Large intestine (tissue), 3 donors: ENCODE results near the gene PTPRN2. TPM values are rescaled to one million over a fixed set of nuclear protein-coding genes. Genes with fewer than 3 reads are reported as not detected.
"Not testable (repeated sequence)": the region's sequence is repeated elsewhere in the genome, so short reads cannot be mapped to it uniquely, and the experiment has no call there.

Source experiments
- DNase-seq, 2 donors: peaks; one replicate each; pipeline versions ENCODE4 v3.0.0 to v3.0.0-alpha.2; 2013
- H3K27ac ChIP-seq: one replicate; pipeline ENCODE4 v1.5.1; 2013; ENCODE audit warnings: low read length
- H3K27me3 ChIP-seq: 2 replicates; pipeline ENCODE4 v1.6.1; 2013; ENCODE audit warnings: low read length; ENCODE audit not compliant: control insufficient read depth, insufficient read depth
- H3K36me3 ChIP-seq: 2 replicates; pipeline ENCODE4 v1.6.1; 2013; ENCODE audit warnings: low read length; ENCODE audit not compliant: control insufficient read depth, insufficient read depth
- H3K4me1 ChIP-seq: one replicate; pipeline ENCODE4 v1.6.1; 2013; ENCODE audit warnings: low read length; ENCODE audit not compliant: control insufficient read depth, insufficient read depth
- H3K4me3 ChIP-seq: one replicate; pipeline ENCODE4 v1.5.1; 2013; ENCODE audit warnings: low read length
- H3K9me3 ChIP-seq: one replicate; pipeline ENCODE4 v1.6.1; 2013; ENCODE audit warnings: mild to moderate bottlenecking, low read depth, low read length, moderate library complexity; ENCODE audit not compliant: control insufficient read depth
- WGBS: methylation state at CpG from one replicate; pipeline ENCODE4 v1.1.5; 2013; ENCODE audit warnings: low lambda C conversion rate; ENCODE audit not compliant: insufficient coverage; 5-methylcytosine and 5-hydroxymethylcytosine counted together
- polyA plus RNA-seq: library from polyadenylated mRNA; unstranded; fragments of 120-200 nt; gene quantifications from one replicate; pipeline ENCODE4 v1.2.1, GENCODE V29; 2013

PTPRN2 gene
- polyA plus RNA-seq, 1 donor, result 13.4 TPM

- DNase-seq, H3K4me3 ChIP-seq, H3K4me1 ChIP-seq, H3K27me3 ChIP-seq, H3K9me3 ChIP-seq, H3K27ac ChIP-seq, H3K36me3 ChIP-seq: not testable (repeated sequence)
- no CpG with 5 or more reads among the region's 6 CpGs for WGBS
Measured at GRCh38 chr7:158033925-158034324, 553.7 kb downstream of the PTPRN2 start.

- Histone ChIP-seq H3K9me3 (no peaks in the 10 kb centered on the region), H3K4me1 (no peaks in the 10 kb centered on the region), H3K36me3 (no peaks in the 10 kb centered on the region), H3K27me3 (no peaks in the 10 kb centered on the region), H3K27ac (no peak overlapping the region), H3K4me3 (no peak overlapping the region)
- no CpG with 5 or more reads among the region's 8 CpGs for WGBS
- DNase-seq, result no peak
Measured at GRCh38 chr7:158033196-158033595, 554.4 kb downstream of the PTPRN2 start.

- no peaks in the 10 kb centered on the region for H3K36me3 ChIP-seq
Measured at GRCh38 chr7:158032561-158033115, 555.0 kb downstream of the PTPRN2 start.

GRCh38 chr7:158031867-158032308, 555.7 kb downstream of the PTPRN2 start:
- H3K4me1 ChIP-seq, result no peaks in the 10 kb centered on the region
- H3K27me3 ChIP-seq, result no peaks in the 10 kb centered on the region
- WGBS, result no CpG with 5 or more reads among the region's 13 CpGs
- H3K4me3 ChIP-seq, result no peak overlapping the region
- H3K9me3 ChIP-seq, result no peaks in the 10 kb centered on the region
- DNase-seq, result no peak
- no peaks in the 10 kb centered on the region for H3K36me3 ChIP-seq
- no peak overlapping the region for H3K27ac ChIP-seq

More at GRCh38 chr7:158032561-158033115, 555.0 kb downstream of the PTPRN2 start:
- H3K4me3 ChIP-seq, result no peak overlapping the region
- no peaks in the 10 kb centered on the region for H3K4me1 ChIP-seq
- H3K9me3 ChIP-seq, result no peaks in the 10 kb centered on the region
- no peak overlapping the region for H3K27ac ChIP-seq
- H3K27me3 ChIP-seq, result no peaks in the 10 kb centered on the region
- no CpG with 5 or more reads among the region's 11 CpGs for WGBS
- DNase-seq, result no peak

- DNase-seq, result no peak
- H3K4me1 ChIP-seq, result no peaks in the 10 kb centered on the region
- WGBS, result no CpG with 5 or more reads among the region's 11 CpGs
- H3K4me3 ChIP-seq, result no peak overlapping the region
- H3K27me3 ChIP-seq, result no peaks in the 10 kb centered on the region
- H3K27ac ChIP-seq, result no peak overlapping the region
- no peaks in the 10 kb centered on the region for H3K9me3 ChIP-seq
- H3K36me3 ChIP-seq, result no peaks in the 10 kb centered on the region
Measured at GRCh38 chr7:158030566-158030965, 557.1 kb downstream of the PTPRN2 start.

- Histone ChIP-seq H3K4me1 (no peaks in the 10 kb centered on the region), H3K4me3 (no peak overlapping the region), H3K27me3 (no peaks in the 10 kb centered on the region), H3K27ac (no peak overlapping the region), H3K36me3 (no peaks in the 10 kb centered on the region), H3K9me3 (no peaks in the 10 kb centered on the region)
- WGBS, result no CpG with 5 or more reads among the region's 10 CpGs
- no peak for DNase-seq
Measured at GRCh38 chr7:158030071-158030470, 557.6 kb downstream of the PTPRN2 start.

- no peaks in the 10 kb centered on the region for H3K9me3 ChIP-seq
- no peak overlapping the region for H3K27ac ChIP-seq
- peak in 1 of 2 donors; percentile 9 for DNase-seq
- no peak overlapping the region for H3K4me3 ChIP-seq
- no peaks in the 10 kb centered on the region for H3K27me3 ChIP-seq
- no CpG with 5 or more reads among the region's 5 CpGs for WGBS
- H3K4me1 ChIP-seq, result no peaks in the 10 kb centered on the region
- no peaks in the 10 kb centered on the region for H3K36me3 ChIP-seq
Measured at GRCh38 chr7:158029509-158029908, 558.1 kb downstream of the PTPRN2 start.

- no peak overlapping the region for H3K27ac ChIP-seq
- H3K36me3 ChIP-seq, result no peaks in the 10 kb centered on the region
- WGBS, result no CpG with 5 or more reads among the region's 22 CpGs
- H3K9me3 ChIP-seq, result no peaks in the 10 kb centered on the region
- no peaks in the 10 kb centered on the region for H3K4me1 ChIP-seq
- no peaks in the 10 kb centered on the region for H3K27me3 ChIP-seq
- no peak for DNase-seq
- no peak overlapping the region for H3K4me3 ChIP-seq
Measured at GRCh38 chr7:158028971-158029370, 558.7 kb downstream of the PTPRN2 start.

GRCh38 chr7:158028290-158028941, 559.2 kb downstream of the PTPRN2 start:
- no peaks in the 10 kb centered on the region for H3K36me3 ChIP-seq
- WGBS, result 83% methylated on average over 1 of the region's 22 CpGs
- H3K27me3 ChIP-seq, result no peaks in the 10 kb centered on the region
- no peak overlapping the region for H3K4me3 ChIP-seq
- peak; percentile 7 to 30 for DNase-seq
- H3K27ac ChIP-seq, result peak overlapping the region; percentile 12
- no peaks in the 10 kb centered on the region for H3K9me3 ChIP-seq
- no peaks in the 10 kb centered on the region for H3K4me1 ChIP-seq

- no peak for DNase-seq
- H3K9me3 ChIP-seq, result no peaks in the 10 kb centered on the region
- no peaks in the 10 kb centered on the region for H3K4me1 ChIP-seq
- no CpG with 5 or more reads among the region's 6 CpGs for WGBS
- H3K4me3 ChIP-seq, result no peak overlapping the region
- H3K27ac ChIP-seq, result peak overlapping the region; percentile 12
- no peaks in the 10 kb centered on the region for H3K27me3 ChIP-seq
- no peaks in the 10 kb centered on the region for H3K36me3 ChIP-seq
Measured at GRCh38 chr7:158027646-158028045, 560.0 kb downstream of the PTPRN2 start.
